GM23338 (cell line): Measurements from ENCODE around the gene APOBEC3B. TPM values are rescaled to one million over a fixed set of nuclear protein-coding genes. Genes with fewer than 3 reads are reported as not detected.
A peak's percentile ranks its signal among the peaks of the same experiment; 100 is the strongest.

ENCODE experiments used
- ATAC-seq: fragments of 200-7000 bp; cut with Tn5 transposase; 3 replicates; pipeline ENCODE4 v1.9.1; 2020
- DNase-seq: peaks from one replicate; pipeline ENCODE4 v3.0.0-alpha.2; 2015; ENCODE audit warnings: low spot score
- H2AFZ ChIP-seq: fragments of 200-600 bp; sonication (generic); 2 replicates; pipeline ENCODE4 v1.8.0; 2016; ENCODE audit warnings: antibody characterized with exemption, mild to moderate bottlenecking, moderate library complexity
- H3F3A ChIP-seq: fragments of 200-600 bp; sonication (generic); replicated peaks from 2 replicates; pipeline ENCODE4 v1.8.0; 2017; ENCODE audit warnings: antibody characterized with exemption, mixed run types, low read depth
- H3K27ac ChIP-seq: fragments of 200-600 bp; sonication (generic); 2 replicates; pipeline ENCODE4 v1.6.1; 2016; ENCODE audit warnings: low read depth
- H3K27me3 ChIP-seq: fragments of 200-600 bp; sonication (generic); 2 replicates; pipeline ENCODE4 v1.8.0; 2016; ENCODE audit warnings: mild to moderate bottlenecking, mixed run types, moderate library complexity; ENCODE audit not compliant: insufficient read depth
- H3K36me3 ChIP-seq: fragments of 200-600 bp; sonication (generic); 2 replicates; pipeline ENCODE4 v1.8.0; 2016; ENCODE audit warnings: mild to moderate bottlenecking; ENCODE audit not compliant: insufficient read depth
- H3K4me1 ChIP-seq: fragments of 200-600 bp; sonication (generic); 2 replicates; pipeline ENCODE4 v1.8.0; 2016; ENCODE audit warnings: mild to moderate bottlenecking, moderate library complexity; ENCODE audit not compliant: insufficient read depth
- H3K4me2 ChIP-seq: fragments of 200-600 bp; sonication (generic); 2 replicates; pipeline ENCODE4 v1.7.1; 2017; ENCODE audit warnings: mixed run types
- H3K4me3 ChIP-seq: fragments of 200-600 bp; sonication (generic); 2 replicates; pipeline ENCODE4 v1.6.1; 2016; ENCODE audit warnings: mixed run types
- H3K79me2 ChIP-seq: fragments of 200-600 bp; sonication (generic); replicated peaks from 2 replicates; pipeline ENCODE4 v1.8.0; 2017; ENCODE audit warnings: mild to moderate bottlenecking; ENCODE audit not compliant: insufficient read depth
- H3K9me2 ChIP-seq: fragments of 200-600 bp; sonication (generic); 2 replicates; pipeline ENCODE4 v1.8.0; 2017; ENCODE audit not compliant: insufficient read depth
- H4K20me1 ChIP-seq: fragments of 200-600 bp; sonication (generic); replicated peaks from 2 replicates; pipeline ENCODE4 v1.8.0; 2017; ENCODE audit warnings: mild to moderate bottlenecking; ENCODE audit not compliant: insufficient read depth
- H3K27ac Mint-ChIP-seq: 2 replicates; pipeline ENCODE4 v1.8.0; 2020; ENCODE audit warnings: inconsistent platforms, mild to moderate bottlenecking, moderate library complexity, mixed read lengths
- H3K27me3 Mint-ChIP-seq: 3 replicates; pipeline ENCODE4 v1.8.0; 2022; ENCODE audit warnings: low read depth, mild to moderate bottlenecking, moderate library complexity, mixed read lengths, inconsistent platforms; ENCODE audit not compliant: insufficient read depth, poor library complexity
- H3K36me3 Mint-ChIP-seq: 3 replicates; pipeline ENCODE4 v1.8.0; 2021; ENCODE audit warnings: low read depth, mild to moderate bottlenecking, inconsistent platforms, moderate library complexity, mixed read lengths
- H3K4me1 Mint-ChIP-seq: 3 replicates; pipeline ENCODE4 v1.8.0; 2020; ENCODE audit warnings: mild to moderate bottlenecking, inconsistent platforms, mixed read lengths
- H3K4me3 Mint-ChIP-seq: 3 replicates; pipeline ENCODE4 v1.8.0; 2021; ENCODE audit warnings: moderate library complexity, mild to moderate bottlenecking, inconsistent platforms, mixed read lengths
- H3K9me3 Mint-ChIP-seq: 3 replicates; pipeline ENCODE4 v1.8.0; 2020; ENCODE audit warnings: moderate library complexity, mild to moderate bottlenecking, inconsistent platforms, mixed read lengths
- CREB1 ChIP-seq: fragments of 250-450 bp; sonication (Bioruptor Pico); IDR thresholded peaks from 2 replicates; pipeline ENCODE4 v1.5.0; 2020; ENCODE audit warnings: low read depth, mild to moderate bottlenecking, moderate library complexity
- long read RNA-seq: library from polyadenylated mRNA; unstranded; transcript quantifications from one replicate; pipeline ENCODE4 v2.0.0, GENCODE V29; 2020; ENCODE audit not compliant: unreplicated experiment
- polyA plus RNA-seq: library from polyadenylated mRNA; unstranded; fragments of >200 nt; fragmentation: Nextera tagmentation; extraction: Ambion mirVana; gene quantifications from 2 replicates; pipeline ENCODE4 v1.2.1, GENCODE V29; 2016
- total RNA-seq: library from RNA; depleted of rRNA; stranded (reverse); fragments of >200 nt; shearing (Covaris generic); gene quantifications from 2 replicates; pipeline ENCODE4 v1.2.3, GENCODE V29; 2014; rRNA removed
- TF ChIP-seq, protein P1 (sequence below): fragments of 250-450 bp; sonication (Bioruptor Pico); IDR thresholded peaks from 2 replicates; pipeline ENCODE4 v1.5.0; 2020; ENCODE audit warnings: mild to moderate bottlenecking, moderate library complexity

The APOBEC3B gene
- total RNA-seq = 5.9 and 7.0 TPM in 2 replicates
- 9.2 and 11.8 TPM in 2 replicates for polyA plus RNA-seq
- long read RNA-seq, transcript APOBEC3B-201 (8 exons, 1,533 nt) = major isoform, 5 of 6 reads
- long read RNA-seq, partial matches to known transcripts = 1 of 6 reads
- long read RNA-seq, other reads (novel, unspliced or antisense) = 0 of 6 reads

DNA sequence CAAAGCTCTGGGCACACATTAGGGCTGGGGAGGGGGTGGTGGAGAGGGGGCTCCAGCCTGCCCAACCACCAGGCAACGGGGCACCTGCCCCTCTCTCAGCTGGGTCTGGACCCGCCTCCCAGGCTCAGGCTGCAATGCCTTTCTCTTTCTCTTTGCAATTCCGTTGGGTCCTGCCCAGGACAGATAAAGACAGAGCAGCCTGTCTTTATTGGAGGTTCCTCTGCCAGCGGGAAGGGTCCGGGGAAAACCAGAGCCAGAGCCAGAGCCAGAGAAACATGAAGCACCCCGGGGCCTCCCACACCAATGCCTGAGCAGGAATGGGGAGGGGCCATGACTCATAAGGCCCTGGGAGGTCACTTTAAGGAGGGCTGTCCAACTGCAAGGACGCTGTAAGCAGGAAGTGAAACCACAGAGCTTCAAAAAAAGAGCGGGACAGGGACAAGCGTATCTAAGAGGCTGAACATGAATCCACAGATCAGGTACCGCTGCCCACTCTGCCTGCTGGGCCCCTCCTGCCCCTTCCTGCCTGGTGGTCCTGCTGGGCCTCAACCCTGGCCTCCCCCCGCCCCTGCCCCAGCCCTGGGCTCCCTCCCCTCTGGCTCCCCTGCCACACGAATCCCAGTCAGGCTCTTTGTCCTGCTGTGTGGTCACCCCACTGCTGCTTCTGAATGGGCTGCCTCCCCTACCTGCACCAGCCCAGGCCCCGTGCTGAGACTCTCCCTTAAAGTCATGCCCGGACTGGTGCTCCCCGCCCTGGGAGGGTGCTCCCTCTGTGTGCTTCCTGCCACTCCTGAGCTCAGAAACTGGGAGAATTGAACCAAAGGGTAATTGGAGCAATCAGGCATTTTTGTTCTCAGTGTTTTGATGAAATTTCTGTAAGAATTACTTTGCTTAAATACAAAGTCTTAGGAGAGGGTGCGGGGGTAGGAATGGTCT lies at the start of gene APOBEC3B:
APOBEC3B (plus strand) TSS at position 356 of the 936 bp plus-strand sequence; CDS start at position 463, 107 bp downstream.
- no peak within 1 kb of the TSS; the same call in 1 of the 2 replicates for H2AFZ ChIP-seq
- no peaks in the 10 kb centered on the region for H3K79me2 ChIP-seq
- H3K4me1 Mint-ChIP-seq = peaks cover 16% of the 10 kb centered on the region
- H3K4me3 Mint-ChIP-seq = peak within 1 kb of the TSS; percentile 42; the same call in 2 of the 3 replicates
- no peaks in the 10 kb centered on the region for H3K9me2 ChIP-seq
- H3K9me3 Mint-ChIP-seq = peaks cover 52% of the 10 kb centered on the region
- TF ChIP-seq, protein P1, sequence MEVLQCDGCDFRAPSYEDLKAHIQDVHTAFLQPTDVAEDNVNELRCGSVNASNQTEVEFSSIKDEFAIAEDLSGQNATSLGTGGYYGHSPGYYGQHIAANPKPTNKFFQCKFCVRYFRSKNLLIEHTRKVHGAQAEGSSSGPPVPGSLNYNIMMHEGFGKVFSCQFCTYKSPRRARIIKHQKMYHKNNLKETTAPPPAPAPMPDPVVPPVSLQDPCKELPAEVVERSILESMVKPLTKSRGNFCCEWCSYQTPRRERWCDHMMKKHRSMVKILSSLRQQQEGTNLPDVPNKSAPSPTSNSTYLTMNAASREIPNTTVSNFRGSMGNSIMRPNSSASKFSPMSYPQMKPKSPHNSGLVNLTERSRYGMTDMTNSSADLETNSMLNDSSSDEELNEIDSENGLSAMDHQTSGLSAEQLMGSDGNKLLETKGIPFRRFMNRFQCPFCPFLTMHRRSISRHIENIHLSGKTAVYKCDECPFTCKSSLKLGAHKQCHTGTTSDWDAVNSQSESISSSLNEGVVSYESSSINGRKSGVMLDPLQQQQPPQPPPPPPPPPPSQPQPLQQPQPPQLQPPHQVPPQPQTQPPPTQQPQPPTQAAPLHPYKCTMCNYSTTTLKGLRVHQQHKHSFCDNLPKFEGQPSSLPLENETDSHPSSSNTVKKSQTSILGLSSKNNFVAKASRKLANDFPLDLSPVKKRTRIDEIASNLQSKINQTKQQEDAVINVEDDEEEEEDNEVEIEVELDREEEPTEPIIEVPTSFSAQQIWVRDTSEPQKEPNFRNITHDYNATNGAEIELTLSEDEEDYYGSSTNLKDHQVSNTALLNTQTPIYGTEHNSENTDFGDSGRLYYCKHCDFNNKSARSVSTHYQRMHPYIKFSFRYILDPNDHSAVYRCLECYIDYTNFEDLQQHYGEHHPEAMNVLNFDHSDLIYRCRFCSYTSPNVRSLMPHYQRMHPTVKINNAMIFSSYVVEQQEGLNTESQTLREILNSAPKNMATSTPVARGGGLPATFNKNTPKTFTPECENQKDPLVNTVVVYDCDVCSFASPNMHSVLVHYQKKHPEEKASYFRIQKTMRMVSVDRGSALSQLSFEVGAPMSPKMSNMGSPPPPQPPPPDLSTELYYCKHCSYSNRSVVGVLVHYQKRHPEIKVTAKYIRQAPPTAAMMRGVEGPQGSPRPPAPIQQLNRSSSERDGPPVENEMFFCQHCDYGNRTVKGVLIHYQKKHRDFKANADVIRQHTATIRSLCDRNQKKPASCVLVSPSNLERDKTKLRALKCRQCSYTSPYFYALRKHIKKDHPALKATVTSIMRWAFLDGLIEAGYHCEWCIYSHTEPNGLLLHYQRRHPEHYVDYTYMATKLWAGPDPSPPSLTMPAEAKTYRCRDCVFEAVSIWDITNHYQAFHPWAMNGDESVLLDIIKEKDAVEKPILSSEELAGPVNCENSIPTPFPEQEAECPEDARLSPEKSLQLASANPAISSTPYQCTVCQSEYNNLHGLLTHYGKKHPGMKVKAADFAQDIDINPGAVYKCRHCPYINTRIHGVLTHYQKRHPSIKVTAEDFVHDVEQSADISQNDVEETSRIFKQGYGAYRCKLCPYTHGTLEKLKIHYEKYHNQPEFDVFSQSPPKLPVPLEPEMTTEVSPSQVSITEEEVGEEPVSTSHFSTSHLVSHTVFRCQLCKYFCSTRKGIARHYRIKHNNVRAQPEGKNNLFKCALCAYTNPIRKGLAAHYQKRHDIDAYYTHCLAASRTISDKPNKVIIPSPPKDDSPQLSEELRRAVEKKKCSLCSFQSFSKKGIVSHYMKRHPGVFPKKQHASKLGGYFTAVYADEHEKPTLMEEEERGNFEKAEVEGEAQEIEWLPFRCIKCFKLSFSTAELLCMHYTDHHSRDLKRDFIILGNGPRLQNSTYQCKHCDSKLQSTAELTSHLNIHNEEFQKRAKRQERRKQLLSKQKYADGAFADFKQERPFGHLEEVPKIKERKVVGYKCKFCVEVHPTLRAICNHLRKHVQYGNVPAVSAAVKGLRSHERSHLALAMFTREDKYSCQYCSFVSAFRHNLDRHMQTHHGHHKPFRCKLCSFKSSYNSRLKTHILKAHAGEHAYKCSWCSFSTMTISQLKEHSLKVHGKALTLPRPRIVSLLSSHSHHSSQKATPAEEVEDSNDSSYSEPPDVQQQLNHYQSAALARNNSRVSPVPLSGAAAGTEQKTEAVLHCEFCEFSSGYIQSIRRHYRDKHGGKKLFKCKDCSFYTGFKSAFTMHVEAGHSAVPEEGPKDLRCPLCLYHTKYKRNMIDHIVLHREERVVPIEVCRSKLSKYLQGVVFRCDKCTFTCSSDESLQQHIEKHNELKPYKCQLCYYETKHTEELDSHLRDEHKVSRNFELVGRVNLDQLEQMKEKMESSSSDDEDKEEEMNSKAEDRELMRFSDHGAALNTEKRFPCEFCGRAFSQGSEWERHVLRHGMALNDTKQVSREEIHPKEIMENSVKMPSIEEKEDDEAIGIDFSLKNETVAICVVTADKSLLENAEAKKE = no peak
- TF ChIP-seq CREB1 (CRISPR knock-in tag) = peak; percentile 17; the same call in 1 of the 2 replicates
- DNase-seq (peak; percentile 77), ATAC-seq (peak; percentile 78)
- H3K27me3 Mint-ChIP-seq = peaks cover 27% of the 10 kb centered on the region
- H3K4me2 ChIP-seq = peak within 1 kb of the TSS; percentile 51
- peaks cover 11% of the 10 kb centered on the region for H3K4me1 ChIP-seq
- no peaks in the 10 kb centered on the region for H4K20me1 ChIP-seq
- H3K36me3 ChIP-seq = peaks cover 7% of the 10 kb centered on the region; the same call in 1 of the 2 replicates
- no peak within 1 kb of the TSS for H3K4me3 ChIP-seq
- no peak within 1 kb of the TSS for H3K27ac ChIP-seq
- peaks cover 44% of the 10 kb centered on the region for H3K36me3 Mint-ChIP-seq
- 0 out of 2 replicates have a peak, but pooled peaks cover 5% of the 10 kb centered on the region for H3K27me3 ChIP-seq
- 0 out of 2 replicates have a peak, but pooled peaks cover 9% of the 10 kb centered on the region for H3F3A ChIP-seq
- H3K27ac Mint-ChIP-seq = no peak within 1 kb of the TSS

DNA sequence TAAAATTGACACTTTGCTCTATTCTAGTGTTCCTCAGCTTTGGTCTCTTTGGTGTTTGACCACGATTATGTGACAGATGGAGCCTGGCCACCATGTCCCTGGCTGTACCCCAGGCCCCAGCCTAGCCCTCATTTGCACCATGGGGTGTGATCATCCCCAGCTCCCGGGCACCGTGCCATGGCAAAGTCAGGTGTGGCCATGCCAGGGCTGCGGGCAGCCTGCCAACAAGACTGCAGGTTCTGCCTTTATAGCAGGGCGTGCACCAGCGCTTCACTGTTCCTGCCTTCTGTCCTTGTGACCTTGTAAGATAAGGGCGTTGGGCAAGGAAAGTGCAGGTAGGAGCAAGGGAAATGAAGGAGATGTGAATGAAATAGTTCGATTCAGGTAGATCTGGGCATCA lies 47.1 kb upstream of the APOBEC3B start:
- H3K79me2 ChIP-seq = no peaks in the 10 kb centered on the region
- Mint-ChIP-seq H3K4me3 (no peak overlapping the region), H3K27me3 (peaks cover 7% of the 10 kb centered on the region), H3K4me1 (0 out of 3 replicates have a peak, but pooled peaks cover 5% of the 10 kb centered on the region), H3K9me3 (no peaks in the 10 kb centered on the region; the same call in 2 of the 3 replicates), H3K27ac (no peak overlapping the region; the same call in 1 of the 2 replicates), H3K36me3 (no peaks in the 10 kb centered on the region)
- no peak overlapping the region for H3K27ac ChIP-seq
- DNase-seq (no peak), ATAC-seq (no peak)
- no peaks in the 10 kb centered on the region for H3K36me3 ChIP-seq
- H3K4me3 ChIP-seq = no peak overlapping the region
- H2AFZ ChIP-seq = no peak overlapping the region
- no peaks in the 10 kb centered on the region for H3K27me3 ChIP-seq
- H3K4me2 ChIP-seq = no peak overlapping the region
- H3K9me2 ChIP-seq = no peaks in the 10 kb centered on the region
- H4K20me1 ChIP-seq = no peaks in the 10 kb centered on the region
- H3K4me1 ChIP-seq = no peaks in the 10 kb centered on the region
- no peaks in the 10 kb centered on the region for H3F3A ChIP-seq
- TF ChIP-seq, protein P1 = no peak
